Mesendoderm (in vitro differentiated cells): Measurements from ENCODE around the gene ALOXE3.

ENCODE experiments used
- DNase-seq: peaks from one replicate; pipeline ENCODE4 v3.0.0; 2013
- H2AK5ac ChIP-seq: 2 replicates; pipeline ENCODE4 v1.6.1; 2013; ENCODE audit warnings: low read length, inconsistent platforms
- H2BK120ac ChIP-seq: 2 replicates; pipeline ENCODE4 v1.6.1; 2013; ENCODE audit warnings: low read depth, mild to moderate bottlenecking, low read length, moderate library complexity, mixed read lengths
- H2BK15ac ChIP-seq: replicated peaks from 2 replicates; pipeline ENCODE4 v1.6.1; 2013; ENCODE audit warnings: low read depth, mild to moderate bottlenecking, moderate library complexity
- H2BK5ac ChIP-seq: 2 replicates; pipeline ENCODE4 v1.6.1; 2013; ENCODE audit warnings: low read length, inconsistent platforms
- H3K18ac ChIP-seq: 2 replicates; pipeline ENCODE4 v1.6.1; 2013; ENCODE audit warnings: mild to moderate bottlenecking, low read length, mixed read lengths
- H3K23ac ChIP-seq: one replicate; pipeline ENCODE4 v1.6.1; 2013; ENCODE audit warnings: low read length
- H3K27ac ChIP-seq: 2 replicates; pipeline ENCODE4 v1.5.1; 2013; ENCODE audit warnings: low read depth, mild to moderate bottlenecking, inconsistent platforms, low read length, moderate library complexity
- H3K27me3 ChIP-seq: 2 replicates; pipeline ENCODE4 v1.6.1; 2013; ENCODE audit warnings: low read length, control low read depth, mild to moderate bottlenecking, inconsistent platforms; ENCODE audit not compliant: insufficient read depth, poor library complexity
- H3K36me3 ChIP-seq: 2 replicates; pipeline ENCODE4 v1.6.1; 2013; ENCODE audit warnings: low read length, inconsistent platforms; ENCODE audit not compliant: control insufficient read depth, insufficient read depth
- H3K4ac ChIP-seq: one replicate; pipeline ENCODE4 v1.6.1; 2013; ENCODE audit warnings: low read depth, mild to moderate bottlenecking, low read length, moderate library complexity
- H3K4me1 ChIP-seq: 2 replicates; pipeline ENCODE4 v1.6.1; 2013; ENCODE audit warnings: low read depth, low read length, inconsistent platforms; ENCODE audit not compliant: control insufficient read depth
- H3K4me2 ChIP-seq: 2 replicates; pipeline ENCODE4 v1.6.1; 2013; ENCODE audit warnings: low read length
- H3K4me3 ChIP-seq: 2 replicates; pipeline ENCODE4 v1.5.1; 2013; ENCODE audit warnings: mild to moderate bottlenecking, low read length
- H3K56ac ChIP-seq: one replicate; pipeline ENCODE4 v1.6.1; 2013; ENCODE audit warnings: low read length
- H3K79me1 ChIP-seq: 2 replicates; pipeline ENCODE4 v1.6.1; 2013; ENCODE audit warnings: low read length, inconsistent platforms
- H3K79me2 ChIP-seq: 2 replicates; pipeline ENCODE4 v1.6.1; 2013; ENCODE audit warnings: mild to moderate bottlenecking, low read length; ENCODE audit not compliant: control insufficient read depth, insufficient read depth
- H3K9ac ChIP-seq: 2 replicates; pipeline ENCODE4 v1.6.1; 2013; ENCODE audit warnings: low read length, inconsistent platforms
- H4K5ac ChIP-seq: one replicate; pipeline ENCODE4 v1.6.1; 2013; ENCODE audit warnings: low read length
- H4K8ac ChIP-seq: one replicate; pipeline ENCODE4 v1.6.1; 2013; ENCODE audit warnings: low read depth, mild to moderate bottlenecking, control low read depth, low read length, moderate library complexity
- WGBS: extraction: QIAGEN DNeasy Blood & Tissue Kit; methylation state at CpG from one replicate; pipeline ENCODE4 v1.1.7; 2013; ENCODE audit warnings: low lambda C conversion rate, missing lambda C conversion rate; ENCODE audit not compliant: insufficient coverage; ENCODE audit errors: extremely low coverage; 5-methylcytosine and 5-hydroxymethylcytosine counted together

Gene ALOXE3

GRCh38 chr17:8162997-8163977 lies 45.0 kb upstream of the ALOXE3 start:
- Histone ChIP-seq H3K4me1 (peaks cover 14% of the 10 kb centered on the region), H3K79me2 (peaks cover 9% of the 10 kb centered on the region), H3K79me1 (peaks cover 13% of the 10 kb centered on the region), H2BK15ac (no peak overlapping the region), H4K5ac (no peak overlapping the region), H3K27ac (peak overlapping the region; percentile 80), H3K4me2 (peak overlapping the region; percentile 95), H2BK5ac (peak overlapping the region; percentile 89), H3K4me3 (peak overlapping the region; percentile 29), H3K27me3 (no peaks in the 10 kb centered on the region), H3K9ac (peak overlapping the region; percentile 87), H3K56ac (peak overlapping the region; percentile 100), H2AK5ac (no peak overlapping the region), H3K23ac (peak overlapping the region; percentile 94), H4K8ac (peak overlapping the region; percentile 69), H2BK120ac (peak overlapping the region; percentile 10), H3K4ac (peak overlapping the region; percentile 82), H3K36me3 (peaks cover 3% of the 10 kb centered on the region), H3K18ac (peak overlapping the region; percentile 89)
- no CpG with 5 or more reads among the region's 55 CpGs for WGBS
- DNase-seq = peak; percentile 83

DNA sequence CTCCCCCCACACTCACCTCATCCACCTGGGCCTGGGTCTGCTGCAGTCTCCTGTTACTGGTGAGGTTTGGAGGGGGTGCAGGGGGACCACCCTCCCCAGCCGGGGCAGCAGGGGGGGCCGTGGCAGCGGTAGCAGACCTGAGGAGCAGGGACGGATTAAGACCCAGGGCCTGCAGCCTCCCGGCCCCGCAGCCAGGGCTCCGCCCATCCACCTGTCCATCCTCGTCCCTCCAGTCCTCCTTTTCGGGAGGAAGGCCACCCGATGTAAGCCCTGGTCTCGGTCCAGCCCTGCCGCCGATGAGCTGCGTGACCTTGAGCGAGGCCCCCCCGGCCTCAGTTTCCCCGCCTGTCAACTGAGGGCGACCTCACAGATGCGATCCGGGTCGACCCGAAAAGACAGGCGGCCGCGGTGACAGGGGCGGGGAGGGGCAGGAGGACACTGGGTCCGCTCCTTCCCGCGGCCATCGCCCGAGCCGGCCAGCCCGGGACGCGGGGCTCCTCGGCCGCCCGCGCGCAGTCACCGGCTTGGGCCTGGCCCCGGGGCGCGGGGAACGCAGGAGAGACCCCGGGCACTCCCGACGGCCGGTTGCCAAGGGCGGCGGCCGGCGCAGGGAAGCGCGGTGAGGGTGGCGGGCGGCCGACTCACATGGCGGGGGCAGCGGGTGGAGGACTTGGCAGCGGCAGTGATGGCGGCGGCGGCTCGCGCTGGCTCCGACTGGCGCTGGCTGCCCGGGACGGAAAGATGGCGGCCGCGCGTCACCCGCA lies 44.1 kb upstream of the ALOXE3 start, which contains the start of gene VAMP2:
VAMP2 (minus strand) TSS at position 716 of the 764 bp plus-strand sequence; CDS start at position 647, 69 bp downstream.
- Histone ChIP-seq H3K4ac (peak within 1 kb of the TSS; percentile 88), H3K4me2 (peak within 1 kb of the TSS; percentile 95), H3K18ac (peak within 1 kb of the TSS; percentile 94), H3K4me3 (peak within 1 kb of the TSS; percentile 91), H3K27ac (peak within 1 kb of the TSS; percentile 80), H3K23ac (peak within 1 kb of the TSS; percentile 97), H3K9ac (peak within 1 kb of the TSS; percentile 93), H4K5ac (no peak within 1 kb of the TSS), H3K4me1 (peaks cover 14% of the 10 kb centered on the region), H3K36me3 (peaks cover 3% of the 10 kb centered on the region), H4K8ac (peak within 1 kb of the TSS; percentile 69), H2AK5ac (no peak within 1 kb of the TSS), H3K79me2 (peaks cover 9% of the 10 kb centered on the region), H2BK5ac (peak within 1 kb of the TSS; percentile 89), H3K56ac (peak within 1 kb of the TSS; percentile 100), H2BK15ac (no peak within 1 kb of the TSS), H2BK120ac (peak within 1 kb of the TSS; percentile 10), H3K79me1 (peaks cover 13% of the 10 kb centered on the region), H3K27me3 (no peaks in the 10 kb centered on the region)
- peak; percentile 68 for DNase-seq
- WGBS = no CpG with 5 or more reads among the region's 75 CpGs

DNA sequence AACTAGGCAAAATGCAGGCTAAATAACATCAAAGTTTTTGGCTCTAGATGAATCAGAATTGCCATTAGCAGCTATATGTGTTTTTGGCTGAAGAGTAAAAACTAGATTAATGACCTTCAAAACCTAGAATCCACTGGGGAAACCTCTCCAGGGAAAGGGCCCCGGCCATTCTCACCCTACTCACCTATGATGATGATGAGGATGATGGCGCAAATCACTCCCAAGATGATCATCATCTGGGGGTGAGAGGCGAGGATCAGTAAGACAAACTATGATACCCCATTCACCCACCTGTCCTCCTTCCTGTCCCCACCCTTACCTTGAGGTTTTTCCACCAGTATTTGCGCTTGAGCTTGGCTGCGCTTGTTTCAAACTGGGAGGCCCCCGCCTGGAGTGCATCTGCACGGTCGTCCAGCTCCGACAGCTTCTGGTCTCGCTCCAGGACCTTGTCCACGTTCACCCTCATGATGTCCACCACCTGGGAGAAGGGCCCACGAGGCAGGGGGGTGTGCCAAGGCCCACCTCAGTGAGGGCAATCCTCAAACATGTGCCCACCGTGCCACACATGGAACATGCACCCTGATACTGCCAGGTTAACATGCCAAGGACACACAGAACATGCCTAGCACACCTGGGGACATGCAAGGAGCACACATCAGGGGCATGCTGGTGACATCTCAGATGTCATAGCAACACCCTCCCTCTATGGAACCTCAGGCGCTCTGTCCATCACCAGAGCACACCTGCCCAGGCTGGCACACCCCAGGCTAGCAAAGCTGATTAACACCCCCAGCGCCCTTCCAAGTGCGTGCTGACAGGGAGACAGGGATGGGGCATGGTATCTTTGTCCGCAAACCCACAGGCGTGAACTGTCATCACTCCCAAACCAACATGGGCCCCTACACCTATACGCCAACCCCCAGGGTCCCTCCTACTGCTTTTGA lies 43.2 kb upstream of the ALOXE3 start:
- WGBS = no CpG with 5 or more reads among the region's 19 CpGs
- no peak for DNase-seq
- H3K27ac ChIP-seq = no peak overlapping the region

DNA sequence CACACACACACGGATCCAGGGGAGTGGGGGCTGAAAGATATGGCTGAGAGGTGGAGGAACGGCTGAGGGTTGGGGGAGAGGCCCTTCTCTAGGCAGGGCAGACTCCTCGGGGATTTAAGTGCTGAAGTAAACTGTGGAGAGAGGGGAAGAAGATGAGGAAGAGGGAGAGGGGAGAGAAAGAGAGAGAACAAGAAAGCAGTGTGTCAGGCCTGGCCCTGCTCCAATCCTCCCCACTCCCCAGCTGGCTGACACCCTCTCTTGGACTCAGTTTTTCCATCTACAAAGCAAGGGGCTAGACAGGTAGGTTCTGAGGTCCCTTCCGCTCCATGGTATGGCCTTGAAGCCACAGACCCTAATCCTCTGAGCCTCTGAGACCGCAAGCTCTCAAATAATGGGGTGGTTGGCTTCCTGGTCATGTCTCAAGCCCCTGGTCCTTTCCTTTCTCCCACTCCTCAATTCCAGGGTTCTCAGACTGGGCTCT lies 42.5 kb upstream of the ALOXE3 start:
- Histone ChIP-seq H3K4me2 (no peak overlapping the region), H2BK120ac (no peak overlapping the region), H3K79me1 (peaks cover 13% of the 10 kb centered on the region), H3K4me1 (peaks cover 14% of the 10 kb centered on the region), H3K56ac (peak overlapping the region; percentile 60), H3K18ac (no peak overlapping the region), H4K5ac (no peak overlapping the region), H3K23ac (no peak overlapping the region), H3K9ac (peak overlapping the region; percentile 40), H2AK5ac (no peak overlapping the region), H3K79me2 (peaks cover 9% of the 10 kb centered on the region), H2BK5ac (no peak overlapping the region), H3K27ac (no peak overlapping the region), H3K4me3 (no peak overlapping the region), H3K36me3 (peaks cover 3% of the 10 kb centered on the region), H4K8ac (no peak overlapping the region), H3K4ac (no peak overlapping the region), H3K27me3 (no peaks in the 10 kb centered on the region), H2BK15ac (no peak overlapping the region)
- WGBS = no CpG with 5 or more reads among the region's 5 CpGs
- no peak for DNase-seq

More for the DNA sequence above, 43.2 kb upstream of the ALOXE3 start:
- H2BK5ac ChIP-seq = no peak overlapping the region
- peak overlapping the region; percentile 91 for H3K4me3 ChIP-seq
- H3K4me1 ChIP-seq = peaks cover 14% of the 10 kb centered on the region
- no peak overlapping the region for H2BK120ac ChIP-seq
- peaks cover 9% of the 10 kb centered on the region for H3K79me2 ChIP-seq
- peak overlapping the region; percentile 54 for H3K23ac ChIP-seq
- H3K4me2 ChIP-seq = peak overlapping the region; percentile 87
- H3K27me3 ChIP-seq = no peaks in the 10 kb centered on the region
- peaks cover 13% of the 10 kb centered on the region for H3K79me1 ChIP-seq
- H2BK15ac ChIP-seq = no peak overlapping the region
- H4K8ac ChIP-seq = no peak overlapping the region
- peak overlapping the region; percentile 93 for H3K9ac ChIP-seq
- H3K18ac ChIP-seq = no peak overlapping the region
- peak overlapping the region; percentile 98 for H3K56ac ChIP-seq
- peaks cover 3% of the 10 kb centered on the region for H3K36me3 ChIP-seq
- H4K5ac ChIP-seq = no peak overlapping the region
- H2AK5ac ChIP-seq = no peak overlapping the region
- no peak overlapping the region for H3K4ac ChIP-seq

GRCh38 chr17:8160224-8160577 lies 41.9 kb upstream of the ALOXE3 start:
- no peak overlapping the region for H3K18ac ChIP-seq
- H3K4me3 ChIP-seq = no peak overlapping the region
- no peak overlapping the region for H2BK120ac ChIP-seq
- no peak overlapping the region for H4K5ac ChIP-seq
- peaks cover 3% of the 10 kb centered on the region for H3K36me3 ChIP-seq
- no peaks in the 10 kb centered on the region for H3K27me3 ChIP-seq
- H2AK5ac ChIP-seq = no peak overlapping the region
- peaks cover 9% of the 10 kb centered on the region for H3K79me2 ChIP-seq
- no peak overlapping the region for H2BK15ac ChIP-seq
- peaks cover 17% of the 10 kb centered on the region for H3K79me1 ChIP-seq
- H3K4me1 ChIP-seq = peaks cover 18% of the 10 kb centered on the region
- H3K27ac ChIP-seq = no peak overlapping the region
- H3K56ac ChIP-seq = no peak overlapping the region
- H4K8ac ChIP-seq = no peak overlapping the region
- no peak overlapping the region for H3K9ac ChIP-seq
- DNase-seq = no peak
- H3K4ac ChIP-seq = no peak overlapping the region
- H3K4me2 ChIP-seq = no peak overlapping the region
- H3K23ac ChIP-seq = no peak overlapping the region
- H2BK5ac ChIP-seq = no peak overlapping the region
- no CpG with 5 or more reads among the region's 4 CpGs for WGBS
